OCI-LY1 (cell line): ENCODE measurements around the gene JPH2.

ENCODE experiments used
- CTCF ChIP-seq: fragments of 200-600 bp; sonication (generic), shearing (Covaris generic); IDR thresholded peaks from 2 replicates; pipeline ENCODE4 v1.5.1; 2017; ENCODE audit warnings: mild to moderate bottlenecking, antibody characterized with exemption, low read length, moderate library complexity, mixed read lengths
- EZH2 ChIP-seq: fragments of 200-600 bp; sonication (generic), shearing (Covaris generic); IDR thresholded peaks from 2 replicates; pipeline ENCODE4 v1.8.0; 2017; ENCODE audit warnings: borderline replicate concordance, mixed run types, mild to moderate bottlenecking, antibody characterized with exemption, low read length, moderate library complexity, mixed read lengths

- TF ChIP-seq EZH2: no peak
- TF ChIP-seq CTCF: no peak
Measured at GRCh38 chr20:44187772-44188709, 1.1 kb upstream of the JPH2 start.
